ENCODE measurements around the gene CCR4. TPM values are rescaled to one million over a fixed set of nuclear protein-coding genes. Genes with fewer than 3 reads are reported as not detected.
"Not testable (repeated sequence)": the region's sequence is repeated elsewhere in the genome, so short reads cannot be mapped to it uniquely, and the experiment has no call there.

CCR4 gene
- total RNA-seq, 1 experiment from 2014 or later: 0.22 TPM

DNA sequence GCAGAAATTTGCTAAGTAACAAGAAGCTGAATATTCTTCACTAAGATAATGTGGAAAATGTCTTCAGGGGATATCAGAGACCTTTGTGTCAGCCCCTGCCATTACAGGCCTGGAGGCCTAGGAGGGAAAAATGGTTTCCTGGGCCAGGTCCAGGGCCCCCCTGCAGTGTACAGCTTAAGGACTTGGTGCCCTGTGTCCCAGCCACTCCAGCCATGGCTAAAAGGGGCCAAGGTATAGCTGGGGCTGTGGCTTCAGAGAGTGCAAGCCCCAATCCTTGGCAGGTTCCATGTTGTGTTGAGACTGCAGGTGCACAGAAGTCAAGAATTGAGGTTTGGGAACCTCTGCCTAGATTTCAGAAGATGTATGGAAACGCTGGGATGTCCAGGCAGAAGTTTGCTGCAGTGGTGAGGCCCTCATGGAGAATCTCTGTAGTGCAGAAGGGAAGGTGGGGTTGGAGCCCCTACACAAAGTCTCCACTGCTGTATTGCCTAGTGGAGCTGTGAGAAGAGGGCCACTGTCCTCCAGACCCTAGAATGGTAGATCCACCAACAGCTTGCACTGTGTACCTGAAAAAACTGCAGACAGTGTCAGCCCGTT is 14.3 kb downstream of the CCR4 start:
- H3K4me1 Mint-ChIP-seq; H3K27ac Mint-ChIP-seq; ATAC-seq; POLR2A ChIA-PET; DNase-seq (ENCODE audit: low spot score); H3K27me3 Mint-ChIP-seq (ENCODE audit: low read depth); H3K4me3 Mint-ChIP-seq; CTCF ChIA-PET: not testable (repeated sequence)
- Mint-ChIP-seq H3K36me3 (peaks cover 35% of the 10 kb centered on the region), H3K9me3 (peaks cover 35% of the 10 kb centered on the region)
- TF ChIP-seq ZNF317 (CRISPR knock-in tag; IDR thresholded peaks at IDR 0.05; ENCODE audit: borderline replicate concordance, low read depth): 0 out of 2 replicates have a peak, but pooled peaks have one; percentile 26

DNA sequence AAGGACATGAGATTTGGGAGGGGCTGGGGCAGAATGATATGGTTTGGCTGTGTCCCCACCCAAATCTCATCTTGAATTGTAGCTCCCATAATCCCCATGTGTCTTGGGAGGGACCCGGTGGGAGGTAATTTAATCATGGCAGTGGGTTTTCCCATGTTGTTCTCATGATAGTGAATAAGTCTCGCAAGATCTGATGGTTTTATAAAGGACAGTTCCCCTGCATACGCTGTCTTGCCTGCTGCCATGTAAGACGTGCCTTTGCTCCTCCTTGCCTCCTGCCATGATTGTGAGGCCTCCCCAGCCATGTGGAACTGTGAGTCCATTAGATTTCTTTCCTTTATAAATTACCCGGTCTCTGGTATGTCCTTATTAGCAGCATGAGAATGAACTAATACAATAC is 15.2 kb downstream of the CCR4 start:
- CTCF ChIA-PET; POLR2A ChIA-PET; H3K27me3 Mint-ChIP-seq (ENCODE audit: low read depth); H3K4me1 Mint-ChIP-seq; DNase-seq (ENCODE audit: low spot score); H3K27ac Mint-ChIP-seq; ATAC-seq; H3K4me3 Mint-ChIP-seq: not testable (repeated sequence)
- H3K36me3 Mint-ChIP-seq: peaks cover 35% of the 10 kb centered on the region
- peaks cover 35% of the 10 kb centered on the region for H3K9me3 Mint-ChIP-seq

DNA sequence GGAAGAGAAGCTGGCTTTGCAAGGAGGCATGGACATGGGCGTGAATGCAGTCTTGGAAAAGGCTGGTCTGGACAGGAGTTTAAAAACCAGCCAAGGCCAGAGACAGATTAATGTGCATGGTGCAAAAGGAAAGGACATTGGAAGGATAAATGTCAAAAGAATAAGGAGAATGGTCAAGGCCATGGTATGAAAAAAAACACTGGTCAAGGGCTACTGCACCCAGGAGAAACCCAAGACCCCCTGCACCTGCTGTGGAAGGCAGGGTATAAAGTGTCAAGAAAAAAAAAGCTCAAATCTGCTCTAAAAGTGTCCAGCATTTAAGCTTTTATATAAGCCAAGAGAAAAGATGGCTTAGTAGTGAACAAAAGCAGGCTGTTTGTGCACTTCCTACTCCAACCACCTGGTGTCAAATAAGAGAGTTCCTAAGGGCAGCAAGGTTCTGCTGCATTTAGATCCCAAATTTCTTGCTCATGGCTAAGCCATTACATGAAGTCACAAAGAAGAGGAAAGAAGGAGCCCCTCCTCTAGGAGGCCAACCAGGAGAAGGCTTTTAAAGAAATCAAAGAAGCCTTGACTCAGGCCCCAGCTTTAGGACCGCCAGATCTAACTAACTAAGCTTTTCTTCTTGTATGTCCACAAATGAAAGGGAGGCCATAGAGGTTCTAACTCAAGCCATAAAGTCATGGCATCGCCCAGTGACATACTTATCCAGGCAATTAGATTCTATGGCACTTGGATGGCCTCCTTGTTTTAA is 16.9 kb downstream of the CCR4 start:
- Mint-ChIP-seq H3K9me3 (peaks cover 35% of the 10 kb centered on the region), H3K27ac (no peak overlapping the region), H3K36me3 (peaks cover 35% of the 10 kb centered on the region), H3K27me3 (ENCODE audit: low read depth) (peaks cover 3% of the 10 kb centered on the region; the same call in 1 of the 2 replicates), H3K4me3 (no peak overlapping the region), H3K4me1 (no peaks in the 10 kb centered on the region)
- POLR2A ChIA-PET: interaction anchor here (0.5 kb wide), 1 partner anchor 146 kb away, joined by 3 read pairs; no protein-coding TSS in a partner anchor
- no peak for TF ChIP-seq ZNF423 (CRISPR knock-in tag; IDR thresholded peaks at IDR 0.05)
- TF ChIP-seq ZBTB21 (CRISPR knock-in tag; IDR thresholded peaks at IDR 0.05; ENCODE audit: borderline replicate concordance): no peak
- ATAC-seq: peak; percentile 50
- no peak for DNase-seq (ENCODE audit: low spot score)
- CTCF ChIA-PET: interaction anchor here (1.0 to 1.8 kb wide), 5 partner anchors 8 to 21 kb away, joined by 3 to 7 read pairs (median 4); no protein-coding TSS in a partner anchor

DNA sequence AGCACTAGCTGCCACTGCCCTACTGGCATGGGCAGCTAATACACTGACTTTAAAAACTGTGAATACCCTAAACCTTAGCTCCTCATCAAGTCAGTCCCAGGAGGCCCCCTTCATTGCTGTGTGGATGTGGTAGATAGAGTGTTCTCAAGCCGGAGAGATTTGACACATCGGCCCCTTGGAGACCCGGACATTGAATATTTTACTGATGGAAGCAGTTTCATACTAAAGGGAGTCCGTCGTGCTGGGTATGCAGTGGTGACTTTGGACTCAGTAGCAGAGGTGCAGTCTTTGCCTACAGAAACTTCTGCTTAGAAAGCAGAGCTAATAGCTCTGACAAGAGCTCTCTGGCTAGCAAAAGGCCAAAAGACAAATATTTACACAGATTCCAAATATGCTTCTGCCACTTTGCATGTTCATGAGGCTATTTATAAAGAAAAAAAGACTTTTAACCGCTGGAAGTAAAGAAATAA is 17.5 kb downstream of the CCR4 start:
- ATAC-seq: no peak
- POLR2A ChIA-PET: no interaction called here
- H3K27ac Mint-ChIP-seq: no peak overlapping the region
- peaks cover 31% of the 10 kb centered on the region for H3K36me3 Mint-ChIP-seq
- H3K27me3 Mint-ChIP-seq (ENCODE audit: low read depth): peaks cover 3% of the 10 kb centered on the region; the same call in 1 of the 2 replicates
- no peak for DNase-seq (ENCODE audit: low spot score)
- no peaks in the 10 kb centered on the region for H3K4me1 Mint-ChIP-seq
- CTCF ChIA-PET: interaction anchor here (1.0 to 1.8 kb wide), 4 partner anchors 10 to 22 kb away, joined by 3 to 7 read pairs (median 4); no protein-coding TSS in a partner anchor
- peaks cover 32% of the 10 kb centered on the region for H3K9me3 Mint-ChIP-seq
- H3K4me3 Mint-ChIP-seq: no peak overlapping the region
- TF ChIP-seq, protein P1, sequence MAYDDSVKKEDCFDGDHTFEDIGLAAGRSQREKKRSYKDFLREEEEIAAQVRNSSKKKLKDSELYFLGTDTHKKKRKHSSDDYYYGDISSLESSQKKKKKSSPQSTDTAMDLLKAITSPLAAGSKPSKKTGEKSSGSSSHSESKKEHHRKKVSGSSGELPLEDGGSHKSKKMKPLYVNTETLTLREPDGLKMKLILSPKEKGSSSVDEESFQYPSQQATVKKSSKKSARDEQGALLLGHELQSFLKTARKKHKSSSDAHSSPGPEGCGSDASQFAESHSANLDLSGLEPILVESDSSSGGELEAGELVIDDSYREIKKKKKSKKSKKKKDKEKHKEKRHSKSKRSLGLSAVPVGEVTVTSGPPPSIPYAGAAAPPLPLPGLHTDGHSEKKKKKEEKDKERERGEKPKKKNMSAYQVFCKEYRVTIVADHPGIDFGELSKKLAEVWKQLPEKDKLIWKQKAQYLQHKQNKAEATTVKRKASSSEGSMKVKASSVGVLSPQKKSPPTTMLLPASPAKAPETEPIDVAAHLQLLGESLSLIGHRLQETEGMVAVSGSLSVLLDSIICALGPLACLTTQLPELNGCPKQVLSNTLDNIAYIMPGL (CRISPR knock-in tag; IDR thresholded peaks at IDR 0.05): no peak
- TF ChIP-seq ELF4 (CRISPR knock-in tag; IDR thresholded peaks at IDR 0.05; ENCODE audit: low read depth) (no peak), CREB1 (CRISPR knock-in tag; IDR thresholded peaks at IDR 0.05) (no peak), OVOL2 (CRISPR knock-in tag; IDR thresholded peaks at IDR 0.05; ENCODE audit: borderline replicate concordance) (no peak), EMX1 (CRISPR knock-in tag; IDR thresholded peaks at IDR 0.05) (no peak), FOXP1 (CRISPR knock-in tag; IDR thresholded peaks at IDR 0.05; ENCODE audit: borderline replicate concordance) (no peak), IRF2 (CRISPR knock-in tag; IDR thresholded peaks at IDR 0.05; ENCODE audit: borderline replicate concordance, low read depth) (no peak), ZNF232 (CRISPR knock-in tag; IDR thresholded peaks at IDR 0.05) (no peak), ZNF671 (CRISPR knock-in tag; IDR thresholded peaks at IDR 0.05) (no peak), MYBL2 (CRISPR knock-in tag; IDR thresholded peaks at IDR 0.05) (no peak), ZBTB21 (CRISPR knock-in tag; IDR thresholded peaks at IDR 0.05; ENCODE audit: borderline replicate concordance) (no peak)
- TF ChIP-seq, protein P2, sequence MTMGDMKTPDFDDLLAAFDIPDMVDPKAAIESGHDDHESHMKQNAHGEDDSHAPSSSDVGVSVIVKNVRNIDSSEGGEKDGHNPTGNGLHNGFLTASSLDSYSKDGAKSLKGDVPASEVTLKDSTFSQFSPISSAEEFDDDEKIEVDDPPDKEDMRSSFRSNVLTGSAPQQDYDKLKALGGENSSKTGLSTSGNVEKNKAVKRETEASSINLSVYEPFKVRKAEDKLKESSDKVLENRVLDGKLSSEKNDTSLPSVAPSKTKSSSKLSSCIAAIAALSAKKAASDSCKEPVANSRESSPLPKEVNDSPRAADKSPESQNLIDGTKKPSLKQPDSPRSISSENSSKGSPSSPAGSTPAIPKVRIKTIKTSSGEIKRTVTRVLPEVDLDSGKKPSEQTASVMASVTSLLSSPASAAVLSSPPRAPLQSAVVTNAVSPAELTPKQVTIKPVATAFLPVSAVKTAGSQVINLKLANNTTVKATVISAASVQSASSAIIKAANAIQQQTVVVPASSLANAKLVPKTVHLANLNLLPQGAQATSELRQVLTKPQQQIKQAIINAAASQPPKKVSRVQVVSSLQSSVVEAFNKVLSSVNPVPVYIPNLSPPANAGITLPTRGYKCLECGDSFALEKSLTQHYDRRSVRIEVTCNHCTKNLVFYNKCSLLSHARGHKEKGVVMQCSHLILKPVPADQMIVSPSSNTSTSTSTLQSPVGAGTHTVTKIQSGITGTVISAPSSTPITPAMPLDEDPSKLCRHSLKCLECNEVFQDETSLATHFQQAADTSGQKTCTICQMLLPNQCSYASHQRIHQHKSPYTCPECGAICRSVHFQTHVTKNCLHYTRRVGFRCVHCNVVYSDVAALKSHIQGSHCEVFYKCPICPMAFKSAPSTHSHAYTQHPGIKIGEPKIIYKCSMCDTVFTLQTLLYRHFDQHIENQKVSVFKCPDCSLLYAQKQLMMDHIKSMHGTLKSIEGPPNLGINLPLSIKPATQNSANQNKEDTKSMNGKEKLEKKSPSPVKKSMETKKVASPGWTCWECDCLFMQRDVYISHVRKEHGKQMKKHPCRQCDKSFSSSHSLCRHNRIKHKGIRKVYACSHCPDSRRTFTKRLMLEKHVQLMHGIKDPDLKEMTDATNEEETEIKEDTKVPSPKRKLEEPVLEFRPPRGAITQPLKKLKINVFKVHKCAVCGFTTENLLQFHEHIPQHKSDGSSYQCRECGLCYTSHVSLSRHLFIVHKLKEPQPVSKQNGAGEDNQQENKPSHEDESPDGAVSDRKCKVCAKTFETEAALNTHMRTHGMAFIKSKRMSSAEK (CRISPR knock-in tag; IDR thresholded peaks at IDR 0.05; ENCODE audit: borderline replicate concordance): no peak
- TF ChIP-seq, protein P3, sequence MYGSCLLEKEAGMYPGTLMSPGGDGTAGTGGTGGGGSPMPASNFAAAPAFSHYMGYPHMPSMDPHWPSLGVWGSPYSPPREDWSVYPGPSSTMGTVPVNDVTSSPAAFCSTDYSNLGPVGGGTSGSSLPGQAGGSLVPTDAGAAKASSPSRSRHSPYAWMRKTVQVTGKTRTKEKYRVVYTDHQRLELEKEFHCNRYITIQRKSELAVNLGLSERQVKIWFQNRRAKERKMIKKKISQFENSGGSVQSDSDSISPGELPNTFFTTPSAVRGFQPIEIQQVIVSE (CRISPR knock-in tag; IDR thresholded peaks at IDR 0.05; ENCODE audit: borderline replicate concordance): no peak
- TF ChIP-seq, protein P4, sequence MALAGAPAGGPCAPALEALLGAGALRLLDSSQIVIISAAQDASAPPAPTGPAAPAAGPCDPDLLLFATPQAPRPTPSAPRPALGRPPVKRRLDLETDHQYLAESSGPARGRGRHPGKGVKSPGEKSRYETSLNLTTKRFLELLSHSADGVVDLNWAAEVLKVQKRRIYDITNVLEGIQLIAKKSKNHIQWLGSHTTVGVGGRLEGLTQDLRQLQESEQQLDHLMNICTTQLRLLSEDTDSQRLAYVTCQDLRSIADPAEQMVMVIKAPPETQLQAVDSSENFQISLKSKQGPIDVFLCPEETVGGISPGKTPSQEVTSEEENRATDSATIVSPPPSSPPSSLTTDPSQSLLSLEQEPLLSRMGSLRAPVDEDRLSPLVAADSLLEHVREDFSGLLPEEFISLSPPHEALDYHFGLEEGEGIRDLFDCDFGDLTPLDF (CRISPR knock-in tag; IDR thresholded peaks at IDR 0.05): no peak
- TF ChIP-seq, protein P5, sequence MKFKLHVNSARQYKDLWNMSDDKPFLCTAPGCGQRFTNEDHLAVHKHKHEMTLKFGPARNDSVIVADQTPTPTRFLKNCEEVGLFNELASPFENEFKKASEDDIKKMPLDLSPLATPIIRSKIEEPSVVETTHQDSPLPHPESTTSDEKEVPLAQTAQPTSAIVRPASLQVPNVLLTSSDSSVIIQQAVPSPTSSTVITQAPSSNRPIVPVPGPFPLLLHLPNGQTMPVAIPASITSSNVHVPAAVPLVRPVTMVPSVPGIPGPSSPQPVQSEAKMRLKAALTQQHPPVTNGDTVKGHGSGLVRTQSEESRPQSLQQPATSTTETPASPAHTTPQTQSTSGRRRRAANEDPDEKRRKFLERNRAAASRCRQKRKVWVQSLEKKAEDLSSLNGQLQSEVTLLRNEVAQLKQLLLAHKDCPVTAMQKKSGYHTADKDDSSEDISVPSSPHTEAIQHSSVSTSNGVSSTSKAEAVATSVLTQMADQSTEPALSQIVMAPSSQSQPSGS (CRISPR knock-in tag; IDR thresholded peaks at IDR 0.05; ENCODE audit: borderline replicate concordance, low read depth): no peak
